Panc1 (cell line): Measurements from ENCODE around the gene S100P. TPM values are rescaled to one million over a fixed set of nuclear protein-coding genes. Genes with fewer than 3 reads are reported as not detected.

Experiments used
- ATAC-seq: fragments of 200-7000 bp; cut with Tn5 transposase; 2 replicates; pipeline ENCODE4 v1.9.1; 2020; ENCODE audit warnings: mild to moderate bottlenecking, moderate library complexity
- BruUV-seq: library from RNA; stranded (reverse); fragments of 400-500 nt; replicated peaks from 2 replicates; lab custom pipeline; 2021; lab: Mats Ljungman, UMichigan
- CTCF ChIA-PET: fragments of 300-600 bp; sonication (Branson Sonifier 250); formaldehyde crosslinking; loops from one replicate; lab custom pipeline; 2022; ENCODE audit warnings: antibody characterized with exemption; lab: Charles Lee
- POLR2A ChIA-PET: fragments of 300-600 bp; sonication (Branson Sonifier 250); formaldehyde crosslinking; loops from one replicate; lab custom pipeline; 2022; ENCODE audit warnings: antibody characterized with exemption; lab: Charles Lee
- DNase-seq: peaks from one replicate; pipeline ENCODE4 v3.0.0-alpha.2; 2010; ENCODE audit warnings: low read depth, low spot score
- H3K27ac ChIP-seq: 2 replicates; pipeline ENCODE4 v1.5.1; 2011; ENCODE audit warnings: mild to moderate bottlenecking, low read length, inconsistent platforms
- H3K27me3 ChIP-seq: fragments of 200-500 bp; sonication (Bioruptor generic); 2 replicates; pipeline ENCODE4 v1.6.0; 2014; ENCODE audit warnings: low read length, inconsistent platforms; ENCODE audit not compliant: control insufficient read depth, insufficient read depth
- H3K36me3 ChIP-seq: fragments of 200-500 bp; sonication (Bioruptor generic); 2 replicates; pipeline ENCODE4 v1.5.1; 2014; ENCODE audit warnings: inconsistent platforms, mild to moderate bottlenecking, low read length, moderate library complexity; ENCODE audit not compliant: control insufficient read depth, insufficient read depth
- H3K4me1 ChIP-seq: 2 replicates; pipeline ENCODE4 v1.5.1; 2011; ENCODE audit warnings: inconsistent platforms, mild to moderate bottlenecking, low read length, moderate library complexity; ENCODE audit not compliant: control insufficient read depth, insufficient read depth
- H3K4me3 ChIP-seq, 2 experiments: 2 replicates each; pipeline ENCODE4 v1.5.1; 2011 to 2012; ENCODE audit warnings: low read depth in 2 of 2, low read length in 2 of 2, mild to moderate bottlenecking in 2 of 2, inconsistent platforms in 1 of 2, moderate library complexity in 1 of 2
- H3K9me3 ChIP-seq: fragments of 200-500 bp; sonication (Bioruptor generic); 2 replicates; pipeline ENCODE4 v1.5.1; 2014; ENCODE audit warnings: low read depth, mild to moderate bottlenecking, inconsistent platforms, low read length, moderate library complexity; ENCODE audit not compliant: control insufficient read depth, insufficient read depth
- POLR2AphosphoS5 ChIP-seq: IDR thresholded peaks from 2 replicates; pipeline ENCODE4 v1.6.1; 2012; ENCODE audit warnings: mild to moderate bottlenecking, low read depth, low read length, moderate library complexity
- SIN3A ChIP-seq: IDR thresholded peaks from 2 replicates; pipeline ENCODE4 v1.6.1; 2012; ENCODE audit warnings: low read depth, mild to moderate bottlenecking, low read length, moderate library complexity, borderline replicate concordance; ENCODE audit not compliant: insufficient read depth
- TCF7L2 ChIP-seq: IDR thresholded peaks from 2 replicates; pipeline ENCODE4 v1.6.1; 2011; ENCODE audit warnings: mild to moderate bottlenecking, low read depth, low read length, inconsistent platforms
- in situ Hi-C: cut with HindIII; loops from 2 replicates; pipeline ENCODE4 v1.10.0; 2016; ENCODE audit warnings: low sequenced_read_pairs, low pct_unique_long_range_greater_than_20kb
- intact Hi-C: fragments of 100-400 bp; cut with micrococcal nuclease; formaldehyde crosslinking; loops from one replicate; pipeline ENCODE4 v1.10.0; 2022; ENCODE audit not compliant: unreplicated experiment
- total RNA-seq: library from RNA; stranded (reverse); gene quantifications from one replicate; pipeline ENCODE4 v1.2.1, GENCODE V29; 2021; ENCODE audit not compliant: unreplicated experiment
- TF ChIP-seq, protein P1 (sequence below), 2 experiments: IDR thresholded peaks; 2 replicates each; pipeline ENCODE4 v1.6.1; 2011 to 2012; ENCODE audit warnings: low read depth in 2 of 2, control low read depth in 1 of 2, low read length in 1 of 2, mild to moderate bottlenecking in 1 of 2, moderate library complexity in 1 of 2; ENCODE audit not compliant: insufficient read depth in 1 of 2
- TF ChIP-seq, protein P2 (sequence below): fragments of 450-650 bp; IDR thresholded peaks from 2 replicates; pipeline ENCODE4 v1.5.1; 2017; ENCODE audit warnings: mild to moderate bottlenecking

Gene S100P
- total RNA-seq, 1 experiment from 2014 or later = 2.3 TPM

DNA sequence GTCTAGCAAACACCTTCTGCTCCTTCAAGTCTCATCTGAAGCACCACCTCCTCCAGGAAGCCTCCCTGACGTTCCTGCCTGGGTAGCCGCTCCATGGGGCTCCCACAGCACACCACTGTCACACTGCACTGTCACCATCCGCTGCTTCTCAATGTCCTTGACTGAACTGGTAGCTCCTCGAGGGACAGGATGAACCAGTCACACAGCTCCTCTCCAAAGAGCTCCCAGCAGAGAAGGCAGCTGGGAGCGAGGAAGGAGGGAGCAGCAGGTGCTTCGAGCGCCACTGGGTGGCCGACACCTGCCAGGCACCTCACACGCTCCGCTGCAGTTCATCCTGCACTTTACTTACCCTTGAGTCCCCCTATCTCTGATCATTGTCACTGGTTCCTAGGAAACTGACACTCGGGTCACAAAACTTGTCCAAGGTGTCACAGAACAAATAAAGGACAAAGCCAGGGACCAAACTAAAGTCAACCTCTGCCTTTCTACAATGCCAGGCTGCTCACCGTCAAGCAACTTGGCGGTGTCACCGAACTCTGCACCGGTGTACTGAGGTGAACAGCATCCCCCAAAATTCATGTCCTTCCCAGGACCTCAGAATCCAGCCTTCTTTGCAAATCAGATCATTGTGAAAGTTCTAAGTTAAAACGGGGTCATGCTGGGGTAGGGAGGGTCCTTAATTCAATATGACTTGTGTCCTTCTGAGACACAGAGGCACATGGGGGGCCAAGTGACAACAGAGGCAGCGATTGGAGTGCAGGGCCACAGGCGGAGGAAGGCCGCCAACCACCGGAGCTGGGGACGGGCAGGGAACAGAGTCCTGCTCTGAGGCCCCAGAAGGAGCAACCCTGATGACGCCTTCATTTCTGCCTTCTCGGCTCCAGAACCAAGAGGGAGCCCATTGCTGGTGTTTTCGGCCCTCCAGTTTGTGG is 5.5 kb upstream of the S100P start:
- intact Hi-C loops (no loop called here), in situ Hi-C loops (no loop called here)
- DNase-seq = no peak
- no peaks in the 10 kb centered on the region for H3K36me3 ChIP-seq
- peaks cover 28% of the 10 kb centered on the region for H3K4me1 ChIP-seq
- ATAC-seq = peak; percentile 6; the same call in 1 of the 2 replicates
- no peaks in the 10 kb centered on the region for H3K9me3 ChIP-seq
- ChIA-PET CTCF (interaction anchor here (1.3 kb wide), 1 partner anchor 24 kb away, joined by 3 read pairs; no protein-coding TSS in a partner anchor), POLR2A (no interaction called here)
- no TSS peak for BruUV-seq
- TF ChIP-seq POLR2AphosphoS5 = no peak
- no peak for TF ChIP-seq SIN3A
- TF ChIP-seq, protein P1, sequence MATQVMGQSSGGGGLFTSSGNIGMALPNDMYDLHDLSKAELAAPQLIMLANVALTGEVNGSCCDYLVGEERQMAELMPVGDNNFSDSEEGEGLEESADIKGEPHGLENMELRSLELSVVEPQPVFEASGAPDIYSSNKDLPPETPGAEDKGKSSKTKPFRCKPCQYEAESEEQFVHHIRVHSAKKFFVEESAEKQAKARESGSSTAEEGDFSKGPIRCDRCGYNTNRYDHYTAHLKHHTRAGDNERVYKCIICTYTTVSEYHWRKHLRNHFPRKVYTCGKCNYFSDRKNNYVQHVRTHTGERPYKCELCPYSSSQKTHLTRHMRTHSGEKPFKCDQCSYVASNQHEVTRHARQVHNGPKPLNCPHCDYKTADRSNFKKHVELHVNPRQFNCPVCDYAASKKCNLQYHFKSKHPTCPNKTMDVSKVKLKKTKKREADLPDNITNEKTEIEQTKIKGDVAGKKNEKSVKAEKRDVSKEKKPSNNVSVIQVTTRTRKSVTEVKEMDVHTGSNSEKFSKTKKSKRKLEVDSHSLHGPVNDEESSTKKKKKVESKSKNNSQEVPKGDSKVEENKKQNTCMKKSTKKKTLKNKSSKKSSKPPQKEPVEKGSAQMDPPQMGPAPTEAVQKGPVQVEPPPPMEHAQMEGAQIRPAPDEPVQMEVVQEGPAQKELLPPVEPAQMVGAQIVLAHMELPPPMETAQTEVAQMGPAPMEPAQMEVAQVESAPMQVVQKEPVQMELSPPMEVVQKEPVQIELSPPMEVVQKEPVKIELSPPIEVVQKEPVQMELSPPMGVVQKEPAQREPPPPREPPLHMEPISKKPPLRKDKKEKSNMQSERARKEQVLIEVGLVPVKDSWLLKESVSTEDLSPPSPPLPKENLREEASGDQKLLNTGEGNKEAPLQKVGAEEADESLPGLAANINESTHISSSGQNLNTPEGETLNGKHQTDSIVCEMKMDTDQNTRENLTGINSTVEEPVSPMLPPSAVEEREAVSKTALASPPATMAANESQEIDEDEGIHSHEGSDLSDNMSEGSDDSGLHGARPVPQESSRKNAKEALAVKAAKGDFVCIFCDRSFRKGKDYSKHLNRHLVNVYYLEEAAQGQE (IDR thresholded peaks at IDR 0.05; ENCODE audit: insufficient read depth in 1 of 2, low read depth in 2 of 2, low read length in 1 of 2) = no peak
- TF ChIP-seq, protein P2, sequence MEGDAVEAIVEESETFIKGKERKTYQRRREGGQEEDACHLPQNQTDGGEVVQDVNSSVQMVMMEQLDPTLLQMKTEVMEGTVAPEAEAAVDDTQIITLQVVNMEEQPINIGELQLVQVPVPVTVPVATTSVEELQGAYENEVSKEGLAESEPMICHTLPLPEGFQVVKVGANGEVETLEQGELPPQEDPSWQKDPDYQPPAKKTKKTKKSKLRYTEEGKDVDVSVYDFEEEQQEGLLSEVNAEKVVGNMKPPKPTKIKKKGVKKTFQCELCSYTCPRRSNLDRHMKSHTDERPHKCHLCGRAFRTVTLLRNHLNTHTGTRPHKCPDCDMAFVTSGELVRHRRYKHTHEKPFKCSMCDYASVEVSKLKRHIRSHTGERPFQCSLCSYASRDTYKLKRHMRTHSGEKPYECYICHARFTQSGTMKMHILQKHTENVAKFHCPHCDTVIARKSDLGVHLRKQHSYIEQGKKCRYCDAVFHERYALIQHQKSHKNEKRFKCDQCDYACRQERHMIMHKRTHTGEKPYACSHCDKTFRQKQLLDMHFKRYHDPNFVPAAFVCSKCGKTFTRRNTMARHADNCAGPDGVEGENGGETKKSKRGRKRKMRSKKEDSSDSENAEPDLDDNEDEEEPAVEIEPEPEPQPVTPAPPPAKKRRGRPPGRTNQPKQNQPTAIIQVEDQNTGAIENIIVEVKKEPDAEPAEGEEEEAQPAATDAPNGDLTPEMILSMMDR = no peak
- no peak for TF ChIP-seq TCF7L2
- H3K4me3 ChIP-seq = no peak overlapping the region
- H3K27me3 ChIP-seq = no peaks in the 10 kb centered on the region
- H3K27ac ChIP-seq = peak overlapping the region; percentile 78

DNA sequence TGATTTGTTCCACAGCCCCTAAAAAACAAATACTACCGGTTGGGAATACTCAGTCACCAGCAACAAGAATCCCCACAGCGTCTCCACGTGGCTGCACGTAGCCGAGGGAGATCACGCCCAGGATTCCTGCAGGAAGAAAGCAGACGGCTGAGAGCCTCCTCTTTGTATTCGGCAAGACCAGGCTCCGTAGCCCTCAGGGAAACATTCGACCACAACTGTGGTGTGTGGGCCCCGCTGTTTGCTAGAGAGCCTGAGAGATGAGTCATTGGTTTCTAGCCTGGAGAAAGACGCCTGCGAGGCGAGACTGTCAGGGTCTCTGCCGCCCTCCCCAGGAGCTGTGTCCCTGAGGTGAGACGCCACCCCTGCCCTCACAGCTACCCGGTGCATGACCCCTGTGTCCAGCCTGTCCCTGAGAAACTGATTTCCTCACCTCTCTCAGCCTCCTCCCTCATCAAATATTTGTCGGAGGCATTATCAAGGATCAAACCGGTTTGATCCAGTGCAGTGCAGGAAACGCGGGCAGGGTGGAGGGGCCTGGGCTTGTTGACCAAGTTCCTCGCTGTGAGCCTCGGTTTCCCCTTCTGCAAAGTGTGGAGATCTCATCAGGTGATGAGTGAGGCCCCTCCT is 4.7 kb upstream of the S100P start:
- POLR2A ChIA-PET = no interaction called here
- Histone ChIP-seq H3K9me3 (no peaks in the 10 kb centered on the region), H3K4me3 (peak overlapping the region in 1 of 2 experiments; percentile 8; a peak in 1 of 4 replicates), H3K4me1 (peaks cover 36% of the 10 kb centered on the region), H3K27ac (peak overlapping the region; percentile 78), H3K27me3 (no peaks in the 10 kb centered on the region), H3K36me3 (no peaks in the 10 kb centered on the region)
- BruUV-seq = no TSS peak
- in situ Hi-C loops (no loop called here), intact Hi-C loops (no loop called here)
- ATAC-seq = peak; percentile 92
- TF ChIP-seq, protein P1 (IDR thresholded peaks at IDR 0.05; ENCODE audit: insufficient read depth in 1 of 2, low read depth in 2 of 2, low read length in 1 of 2) = no peak
- no peak; the same call in 1 of the 2 replicates for TF ChIP-seq TCF7L2
- TF ChIP-seq, protein P2 = peak; percentile 13; the same call in 1 of the 2 replicates
- TF ChIP-seq POLR2AphosphoS5 = no peak
- no peak for TF ChIP-seq SIN3A
- CTCF ChIA-PET = interaction anchor here (0.5 to 1.3 kb wide), 2 partner anchors 14 to 29 kb away, joined by 3 to 5 read pairs; no protein-coding TSS in a partner anchor
- DNase-seq = no peak
